Omental fat pad (tissue), 4 donors: ENCODE measurements around the gene POU2F1. TPM values are rescaled to one million over a fixed set of nuclear protein-coding genes. Genes with fewer than 3 reads are reported as not detected.

Experiments used
- ATAC-seq: fragments of 150-250 bp; one replicate; pipeline ENCODE4 v1.9.1; 2016; ENCODE audit warnings: mild to moderate bottlenecking, moderate library complexity; ENCODE audit not compliant: low FRiP score
- DNase-seq: peaks from one replicate; pipeline ENCODE4 v3.0.0-alpha.2; 2019; ENCODE audit warnings: low spot score
- CTCF ChIP-seq, 3 donors: fragments of 450-650 bp; IDR thresholded peaks; one replicate each; pipeline ENCODE4 v1.5.1; 2016 to 2017; ENCODE audit warnings: antibody characterized with exemption in 3 of 3, mild to moderate bottlenecking in 3 of 3, moderate library complexity in 2 of 3
- total RNA-seq, 4 donors: library from RNA; depleted of rRNA; stranded (reverse); fragments of >200 nt; gene quantifications; one replicate each; pipeline ENCODE4 v1.1.0, GENCODE V29; 2016

POU2F1 gene
- total RNA-seq, 4 donors from 2014 or later, result 10.3 to 18.9 (median 13.5) TPM

GRCh38 chr1:167184081-167184480, 36.6 kb upstream of the POU2F1 start:
- ATAC-seq (no peak), DNase-seq (no peak)
- no peak for TF ChIP-seq CTCF (IDR thresholded peaks at IDR 0.05)

GRCh38 chr1:167185062-167185461, 35.6 kb upstream of the POU2F1 start:
- TF ChIP-seq CTCF (IDR thresholded peaks at IDR 0.05), result no peak
- ATAC-seq (no peak), DNase-seq (no peak)

- no peak for TF ChIP-seq CTCF (IDR thresholded peaks at IDR 0.05)
- DNase-seq (no peak), ATAC-seq (no peak)
These were observed 34.6 kb upstream of the POU2F1 start for GRCh38 chr1:167185974-167186657.

GRCh38 chr1:167186771-167187170, 33.9 kb upstream of the POU2F1 start:
- no peak for ATAC-seq
- no peak for TF ChIP-seq CTCF (IDR thresholded peaks at IDR 0.05)
- no peak for DNase-seq

- DNase-seq (no peak), ATAC-seq (no peak)
- TF ChIP-seq CTCF (IDR thresholded peaks at IDR 0.05), result no peak
These were observed 29.9 kb upstream of the POU2F1 start for GRCh38 chr1:167190747-167191237.

GRCh38 chr1:167191958-167192357, 28.7 kb upstream of the POU2F1 start:
- ATAC-seq (no peak), DNase-seq (no peak)
- TF ChIP-seq CTCF (IDR thresholded peaks at IDR 0.05), result no peak

- ATAC-seq (no peak), DNase-seq (no peak)
- no peak for TF ChIP-seq CTCF (IDR thresholded peaks at IDR 0.05)
These were observed 26.5 kb upstream of the POU2F1 start for GRCh38 chr1:167194182-167194581.
